ENCODE data around the gene CACNA1A.
"Not testable (repeated sequence)": the region's sequence is repeated elsewhere in the genome, so short reads cannot be mapped to it uniquely, and the experiment has no call there.

CACNA1A gene

DNA sequence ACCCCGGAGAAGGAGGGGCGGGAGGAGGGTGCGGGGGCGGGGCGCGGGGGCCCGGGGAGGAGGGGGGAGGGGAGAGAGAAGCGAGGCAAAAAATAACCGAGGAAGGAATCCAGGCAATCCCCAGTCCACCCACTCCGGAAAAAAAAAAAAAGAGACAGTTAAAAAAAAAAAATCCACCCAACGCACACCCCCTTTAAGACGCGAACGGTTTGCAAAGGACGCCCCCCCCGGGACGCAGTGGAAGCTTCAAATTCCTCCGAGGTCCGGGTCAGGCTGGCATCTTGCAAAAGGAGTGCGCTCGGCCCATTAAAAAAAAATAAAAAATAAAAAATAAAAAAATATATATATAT is at the start of gene CACNA1A:
Gene CACNA1A, minus strand, starts transcription at position 9 of the 350 bp plus-strand sequence. CDS start 255 bp downstream, outside the sequence.
- peak within 1 kb of the TSS; percentile 45 for H3K4me3 ChIP-seq (ENCODE audit: low read depth, low read length)

DNA sequence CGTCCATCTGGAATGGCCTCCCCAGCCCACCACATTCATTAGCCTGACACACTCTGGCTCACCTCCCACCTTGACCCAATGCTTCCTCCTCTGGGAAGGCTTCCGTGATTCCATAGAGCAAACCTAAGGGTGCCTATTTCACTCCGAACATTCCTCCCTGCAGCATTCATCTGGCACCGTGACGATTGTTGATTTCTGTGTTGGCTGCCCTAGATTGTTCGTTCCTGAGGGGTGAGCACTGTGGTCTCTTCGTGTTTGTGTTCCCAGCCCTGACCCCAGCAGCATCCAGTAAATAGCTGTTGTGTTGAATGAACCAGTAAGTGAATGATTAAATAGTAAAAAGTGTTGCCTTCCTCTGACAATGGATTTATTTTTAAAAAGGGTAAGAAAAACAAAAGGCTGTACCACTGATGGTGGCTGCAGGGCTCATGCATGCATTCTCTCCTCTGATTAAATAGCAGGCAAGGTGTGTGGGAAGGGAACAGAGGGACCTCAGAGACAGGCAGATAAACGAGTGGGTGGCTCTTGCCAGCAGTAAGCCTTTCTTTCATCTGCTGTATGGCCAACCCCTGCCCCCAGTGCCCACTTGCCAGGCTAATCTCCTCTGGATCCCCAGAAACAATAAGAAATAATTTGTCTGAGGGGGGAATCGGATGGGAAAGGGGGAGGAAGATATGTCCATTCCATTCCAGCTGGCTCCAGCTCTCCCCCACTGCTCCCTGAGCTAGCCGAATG is 48.4 kb upstream of the CACNA1A start:
- no peak for DNase-seq (ENCODE audit: low read depth)
- no peak overlapping the region for H3K4me3 ChIP-seq (ENCODE audit: low read depth, low read length)

More for the DNA sequence above, at the start of gene CACNA1A:
- peak; percentile 19 for DNase-seq (ENCODE audit: low read depth)

- H3K4me3 ChIP-seq (ENCODE audit: low read depth, low read length) = no peak overlapping the region
- DNase-seq (ENCODE audit: low read depth) = no peak
Measured at GRCh38 chr19:13553880-13554400, 47.7 kb upstream of the CACNA1A start.

DNA sequence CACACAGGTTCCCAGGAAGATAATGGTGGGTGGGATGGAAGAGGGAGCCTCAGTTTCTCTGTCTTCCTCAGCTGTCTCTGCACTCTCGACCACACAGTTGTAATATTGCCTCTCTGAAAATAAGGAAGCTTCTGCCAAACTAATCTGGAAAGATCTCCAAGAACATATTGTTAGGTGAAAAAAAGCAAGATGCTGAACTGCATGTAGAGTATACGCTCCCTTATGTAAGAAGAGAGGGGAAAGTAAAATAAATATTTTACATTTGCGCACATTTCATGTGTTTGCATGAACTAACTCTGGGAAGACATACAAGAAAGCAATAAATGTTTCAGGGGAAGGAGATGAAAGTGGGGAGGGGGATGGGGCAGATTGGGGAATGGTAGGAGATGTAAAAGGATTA is 41.9 kb upstream of the CACNA1A start:
- DNase-seq (ENCODE audit: low read depth) = no peak
- H3K4me3 ChIP-seq (ENCODE audit: low read depth, low read length) = no peak overlapping the region

DNA sequence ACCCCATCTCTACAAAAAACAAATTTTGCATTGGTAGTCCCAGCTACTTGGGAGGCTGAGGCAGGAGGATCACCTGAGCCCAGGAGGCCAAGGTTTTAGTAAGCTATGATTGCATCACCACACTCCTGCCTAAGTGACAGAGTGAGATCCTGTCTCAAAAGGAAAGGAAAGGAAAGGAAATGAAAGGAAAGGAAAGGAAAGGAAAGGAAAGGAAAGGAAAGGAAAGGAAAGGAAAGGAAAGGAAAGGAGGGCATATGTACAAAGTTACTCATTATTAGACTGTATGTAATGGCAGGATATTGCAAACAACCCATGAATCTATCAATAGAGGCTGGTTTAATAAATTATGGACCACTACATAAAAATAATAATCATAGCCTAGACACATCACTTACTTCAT is 40.8 kb upstream of the CACNA1A start:
- no peak overlapping the region for H3K4me3 ChIP-seq (ENCODE audit: low read depth, low read length)
- DNase-seq (ENCODE audit: low read depth) = no peak

DNA sequence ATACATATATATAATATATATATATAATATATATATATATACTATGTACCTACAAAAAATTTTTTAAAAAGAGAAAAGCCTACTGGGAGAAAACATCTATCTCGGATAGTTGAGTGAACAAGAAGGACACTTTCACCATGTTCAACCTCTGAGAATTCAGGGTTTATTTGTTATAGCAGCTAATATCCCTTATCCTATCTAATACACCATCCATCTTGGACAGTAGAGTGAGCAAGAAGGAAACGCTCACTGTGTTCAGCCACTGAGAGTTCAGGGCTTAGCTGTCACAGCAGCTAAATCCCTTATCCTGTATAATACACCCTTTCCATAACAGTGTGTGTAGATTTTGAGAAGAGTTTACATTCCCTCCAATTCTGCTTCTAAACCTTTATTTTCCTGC is 38.1 kb upstream of the CACNA1A start:
- no peak overlapping the region for H3K4me3 ChIP-seq (ENCODE audit: low read depth, low read length)
- DNase-seq (ENCODE audit: low read depth) = no peak

DNA sequence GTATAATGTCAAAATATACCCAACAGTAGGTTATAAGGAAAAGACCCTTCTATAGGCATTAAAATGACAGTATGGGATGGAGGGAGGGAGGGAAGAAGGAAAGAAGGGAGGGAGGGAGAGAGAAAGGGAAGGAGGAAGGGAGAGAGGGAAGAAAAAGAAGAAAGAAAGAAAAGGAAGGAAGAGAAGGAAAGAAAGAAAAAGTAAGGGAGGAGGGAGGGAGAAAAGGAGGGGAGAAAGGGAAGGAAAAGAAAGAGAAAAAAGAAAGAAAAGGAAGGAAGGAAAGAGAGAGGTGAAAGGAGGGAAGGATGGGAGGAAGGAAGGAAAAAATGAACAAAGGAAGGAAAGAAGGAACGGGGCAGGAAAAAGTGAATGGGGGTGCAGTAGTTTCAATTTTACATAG is 35.3 kb upstream of the CACNA1A start:
- DNase-seq (ENCODE audit: low read depth) = no peak
- no peak overlapping the region for H3K4me3 ChIP-seq (ENCODE audit: low read depth, low read length)

GRCh38 chr19:13539332-13539731 is 33.1 kb upstream of the CACNA1A start:
- DNase-seq (ENCODE audit: low read depth) = no peak
- H3K4me3 ChIP-seq (ENCODE audit: low read depth, low read length) = no peak overlapping the region

DNA sequence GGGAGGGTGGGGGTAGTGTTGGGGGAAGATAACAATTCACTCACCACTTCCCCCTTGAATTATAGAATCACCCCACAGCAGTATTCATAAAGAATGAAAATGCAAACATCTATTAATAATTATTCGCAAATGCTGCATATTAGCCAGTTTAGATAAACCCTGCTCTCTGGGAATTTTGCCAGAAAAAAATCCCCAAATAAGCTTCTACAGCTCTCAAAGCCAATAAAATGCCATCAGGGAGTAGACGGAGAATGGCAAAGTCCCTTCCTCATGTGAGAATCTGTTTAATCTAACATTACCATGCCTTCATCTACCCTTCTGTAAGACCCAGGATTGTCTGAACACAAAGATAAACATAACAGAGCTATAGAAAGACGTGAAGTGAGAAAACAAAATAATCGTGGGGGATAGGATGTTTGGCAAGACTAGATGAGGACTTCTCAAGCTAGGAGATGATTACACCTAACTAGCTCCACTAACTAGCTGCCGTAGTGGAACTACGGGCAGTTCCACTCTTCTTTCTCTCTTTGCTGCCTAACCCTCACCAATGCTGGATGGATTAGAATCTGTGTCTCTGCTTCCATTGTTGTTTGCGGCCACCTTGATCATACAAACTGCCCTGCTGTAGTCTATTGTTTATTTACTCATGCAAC is 32.4 kb upstream of the CACNA1A start:
- H3K4me3 ChIP-seq (ENCODE audit: low read depth, low read length) = no peak overlapping the region
- DNase-seq (ENCODE audit: low read depth) = no peak

- DNase-seq (ENCODE audit: low read depth) = no peak
- no peak overlapping the region for H3K4me3 ChIP-seq (ENCODE audit: low read depth, low read length)
Measured at GRCh38 chr19:13537454-13537853, 31.2 kb upstream of the CACNA1A start.

- no peak overlapping the region for H3K4me3 ChIP-seq (ENCODE audit: low read depth, low read length)
- no peak for DNase-seq (ENCODE audit: low read depth)
Measured at GRCh38 chr19:13530720-13531119, 24.4 kb upstream of the CACNA1A start.

DNA sequence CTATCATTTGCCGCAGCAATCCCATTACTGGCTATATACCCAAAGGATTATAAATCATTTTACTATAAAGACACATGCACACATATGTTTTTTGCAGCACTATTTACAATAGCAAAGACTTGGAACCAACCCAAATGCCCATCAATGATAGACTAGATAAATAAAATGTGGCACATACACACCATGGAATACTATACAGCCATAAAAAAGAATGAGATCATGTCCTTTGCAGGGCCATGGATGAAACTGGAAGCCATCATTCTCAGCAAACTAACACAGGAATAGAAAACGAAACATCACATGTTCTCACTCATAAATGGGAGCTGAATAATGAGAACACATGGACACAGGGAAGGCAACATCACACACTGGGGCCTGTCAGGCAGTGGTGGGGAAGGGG is 23.4 kb upstream of the CACNA1A start:
- H3K4me3 ChIP-seq (ENCODE audit: low read depth, low read length); DNase-seq (ENCODE audit: low read depth): not testable (repeated sequence)

GRCh38 chr19:13526552-13526951 is 20.3 kb upstream of the CACNA1A start:
- DNase-seq (ENCODE audit: low read depth) = no peak
- H3K4me3 ChIP-seq (ENCODE audit: low read depth, low read length) = no peak overlapping the region

- DNase-seq (ENCODE audit: low read depth) = no peak
- no peak overlapping the region for H3K4me3 ChIP-seq (ENCODE audit: low read depth, low read length)
Measured at GRCh38 chr19:13521066-13521465, 14.8 kb upstream of the CACNA1A start.

DNA sequence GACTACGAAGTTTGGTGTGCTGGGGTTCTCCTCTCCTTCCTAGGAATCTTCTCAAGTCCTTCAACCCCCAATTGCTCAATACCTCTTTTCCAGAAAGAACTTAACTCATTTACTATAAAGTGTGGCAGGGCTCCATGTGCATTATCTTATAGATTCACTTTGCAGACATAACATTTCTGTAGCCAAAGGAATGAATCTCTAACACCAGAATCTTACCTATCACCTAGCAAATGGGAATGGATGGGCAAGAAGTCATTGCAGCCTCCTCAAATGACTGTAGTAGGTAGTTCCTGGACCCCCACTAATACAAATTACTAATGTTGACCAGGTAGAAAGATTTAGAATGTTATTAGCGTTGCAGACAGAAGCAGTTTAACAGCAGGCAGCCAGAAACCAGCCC is 5.7 kb upstream of the CACNA1A start:
- H3K4me3 ChIP-seq (ENCODE audit: low read depth, low read length) = no peak overlapping the region
- no peak for DNase-seq (ENCODE audit: low read depth)

- peak overlapping the region; percentile 45 for H3K4me3 ChIP-seq (ENCODE audit: low read depth, low read length)
- DNase-seq (ENCODE audit: low read depth) = peak; percentile 10
Measured at GRCh38 chr19:13507053-13507611, 853 bp upstream of the CACNA1A start.

- DNase-seq (ENCODE audit: low read depth) = no peak
- H3K4me3 ChIP-seq (ENCODE audit: low read depth, low read length) = peak overlapping the region; percentile 45
Measured at GRCh38 chr19:13505761-13506470, 363 bp downstream of the CACNA1A start.

DNA sequence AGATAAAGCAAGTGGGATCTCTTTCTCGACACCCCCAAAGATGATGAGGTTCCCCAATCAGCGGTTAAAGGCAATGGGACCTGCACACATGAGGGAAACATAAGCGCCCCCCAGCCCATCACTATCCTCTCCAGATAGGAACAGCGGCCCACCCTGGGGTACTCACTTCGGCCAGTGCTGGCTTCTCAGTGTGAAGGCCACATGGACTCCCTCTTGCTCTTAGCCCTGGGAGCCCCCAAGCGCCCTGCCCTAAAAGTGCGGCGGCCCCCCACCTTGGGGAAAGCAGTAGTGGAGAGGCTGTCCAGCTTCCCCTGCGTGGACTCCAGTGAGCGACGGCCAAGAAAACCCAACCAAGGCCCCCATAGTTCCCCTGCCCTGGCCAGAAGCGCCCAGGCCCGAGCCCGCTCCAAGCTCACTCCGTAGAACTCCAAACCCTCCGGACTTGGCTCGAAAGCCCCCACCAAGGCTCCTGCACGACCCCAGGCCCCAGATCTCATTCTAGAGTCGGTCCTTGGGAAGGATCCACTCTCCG is 1.0 kb downstream of the CACNA1A start:
- H3K4me3 ChIP-seq (ENCODE audit: low read depth, low read length) = peak overlapping the region; percentile 45
- no peak for DNase-seq (ENCODE audit: low read depth)

- DNase-seq (ENCODE audit: low read depth) = no peak
- no peak overlapping the region for H3K4me3 ChIP-seq (ENCODE audit: low read depth, low read length)
Measured at GRCh38 chr19:13503570-13504235, 2.6 kb downstream of the CACNA1A start.
